T-helper 1 cell (primary cell): ENCODE data around the gene OTOGL.

ENCODE experiments used
- DNase-seq, 5 donors: peaks; one replicate each; pipeline ENCODE4 v3.0.0-alpha.2; 2012 to 2020
- total RNA-seq, 4 donors: gene quantifications; one replicate each; lab custom pipeline; 2026; lab: John Stamatoyannopoulos, UW

OTOGL gene, protein sequence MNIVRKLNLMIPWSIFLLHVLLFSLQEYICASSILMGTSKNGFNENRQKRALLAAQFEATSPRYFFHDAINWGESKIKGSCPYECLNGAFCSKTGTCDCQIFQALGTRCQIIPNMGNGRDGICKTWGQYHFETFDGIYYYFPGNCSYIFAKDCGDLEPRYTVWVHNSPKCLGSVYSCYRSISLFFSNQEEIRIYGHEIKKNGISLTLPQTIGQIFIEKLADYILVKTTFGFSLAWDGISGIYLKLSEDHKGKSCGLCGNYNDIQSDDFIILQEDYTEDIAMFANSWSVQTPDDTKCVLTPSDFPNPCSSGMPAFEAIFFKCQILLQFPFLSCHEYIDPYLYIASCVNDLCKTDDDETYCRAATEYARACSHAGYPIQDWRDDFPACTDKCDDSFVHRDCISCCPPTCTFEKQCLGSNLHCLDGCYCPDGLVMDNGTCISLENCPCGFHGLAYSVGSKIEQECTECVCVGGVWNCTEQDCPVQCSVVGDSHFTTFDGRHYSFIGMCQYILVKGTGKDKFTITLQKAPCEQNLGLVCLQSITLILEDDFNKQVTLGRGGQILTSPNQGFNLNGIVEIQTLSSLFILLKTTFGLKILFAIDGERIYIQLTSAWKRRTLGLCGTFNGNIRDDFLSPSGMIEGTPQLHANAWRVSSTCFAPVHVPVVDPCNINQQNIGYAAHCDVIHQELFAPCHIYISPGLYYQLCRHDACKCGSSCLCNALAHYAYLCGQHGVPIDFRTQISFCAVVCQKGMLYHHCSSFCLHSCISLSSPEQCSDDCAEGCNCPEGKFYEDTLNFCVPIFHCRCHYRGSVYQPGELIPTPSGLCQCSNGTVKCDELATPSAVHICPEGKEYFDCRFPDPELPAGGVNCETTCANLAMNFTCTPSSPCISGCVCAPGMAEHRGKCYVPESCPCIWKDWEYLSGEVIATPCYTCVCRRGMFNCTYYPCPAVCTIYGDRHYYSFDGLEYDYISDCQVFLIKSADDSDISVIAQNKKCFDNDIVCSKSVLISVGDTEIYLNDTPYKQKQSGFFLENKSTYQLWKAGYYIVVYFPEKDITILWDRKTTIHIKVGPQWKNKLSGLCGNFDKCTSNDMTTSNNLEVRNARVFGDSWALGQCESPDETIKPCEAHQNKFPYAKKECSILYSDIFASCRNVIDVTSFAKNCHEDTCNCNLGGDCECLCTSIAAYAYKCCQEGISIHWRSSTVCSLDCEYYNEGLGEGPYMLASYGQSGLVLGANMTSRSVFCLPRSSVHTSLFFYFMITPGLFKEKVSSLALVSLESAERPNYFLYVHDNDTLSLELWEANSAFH (N-terminal part only)
- 0 to 0.15 (median 0) reads per million in 4 donors for total RNA-seq

DNA sequence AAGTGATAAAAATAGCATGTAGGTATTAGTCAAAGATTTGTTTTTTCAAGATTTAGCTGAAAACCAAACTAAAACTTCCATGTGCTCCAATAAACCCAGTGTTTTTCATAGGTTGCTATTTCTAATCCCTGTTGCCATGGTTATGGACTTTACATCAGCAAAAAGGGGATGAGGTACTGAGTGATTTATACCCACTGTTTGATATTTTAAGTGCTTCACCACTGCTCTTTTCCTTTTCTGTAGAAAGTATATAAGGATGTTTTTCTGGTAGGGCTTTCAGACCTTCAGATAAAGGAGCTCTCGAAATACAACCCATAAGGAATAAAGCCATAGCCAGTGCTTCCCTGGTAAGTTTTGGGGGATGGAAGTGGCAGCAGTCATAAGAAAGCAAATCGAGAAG, at the start of gene OTOGL:
Gene OTOGL, plus strand, starts transcription at position 279 of the 400 bp plus-strand sequence. CDS start 109,895 bp downstream, outside the sequence.
- no peak for DNase-seq

DNA sequence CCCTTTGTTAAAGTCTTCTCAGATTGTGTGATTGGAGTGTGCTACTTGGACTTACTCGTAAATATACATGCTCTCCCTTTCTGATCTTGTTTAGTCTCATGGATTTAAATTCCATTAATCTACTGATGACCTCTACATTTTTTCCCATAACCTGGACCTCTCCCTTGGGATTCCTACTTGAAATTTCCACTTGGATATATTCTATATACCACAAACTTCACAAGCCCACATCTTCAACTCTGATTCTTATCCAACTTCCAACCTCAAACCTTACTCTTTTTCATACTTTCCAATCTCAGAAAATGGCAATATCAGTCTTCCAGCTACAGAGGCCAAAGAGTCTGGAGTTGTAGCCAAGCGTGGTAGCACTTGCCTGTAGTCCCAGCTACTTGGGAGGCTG, 49.1 kb upstream of the OTOGL start:
- no peak for DNase-seq

DNA sequence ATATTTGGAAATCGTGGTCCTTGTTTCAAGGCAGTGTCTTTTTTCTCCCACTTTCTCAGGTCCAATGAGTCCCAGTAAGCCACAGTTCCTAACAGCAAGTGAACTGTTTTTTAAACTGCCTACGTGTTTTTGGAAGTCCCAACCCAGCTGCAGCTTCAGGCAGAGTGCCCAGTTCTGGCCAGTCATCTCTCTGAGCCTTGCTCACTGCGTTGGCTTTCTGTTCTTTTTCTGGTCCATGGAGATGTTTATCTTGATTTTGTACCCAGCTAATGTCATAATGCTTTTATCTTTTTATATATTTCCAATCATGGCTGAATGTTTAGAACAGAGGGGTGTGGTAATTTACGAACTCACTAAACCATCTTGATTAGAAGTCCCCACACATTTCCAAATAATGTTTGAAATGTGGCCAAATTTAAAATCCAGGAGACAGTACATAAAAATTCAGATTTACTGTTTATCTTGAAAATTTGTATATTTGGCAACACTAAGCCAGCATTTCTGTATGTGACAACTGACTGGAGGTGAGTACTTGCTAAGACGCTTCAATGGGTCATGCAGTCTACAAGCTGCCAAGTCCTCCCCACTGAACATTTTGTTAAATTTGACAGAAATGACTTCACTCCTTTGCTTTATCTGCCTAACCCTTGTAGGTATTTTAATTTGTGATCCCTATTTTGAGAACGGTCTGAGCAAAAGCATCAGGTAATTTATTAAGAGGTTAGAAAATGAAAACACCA, 46.1 kb upstream of the OTOGL start:
- no peak for DNase-seq

DNA sequence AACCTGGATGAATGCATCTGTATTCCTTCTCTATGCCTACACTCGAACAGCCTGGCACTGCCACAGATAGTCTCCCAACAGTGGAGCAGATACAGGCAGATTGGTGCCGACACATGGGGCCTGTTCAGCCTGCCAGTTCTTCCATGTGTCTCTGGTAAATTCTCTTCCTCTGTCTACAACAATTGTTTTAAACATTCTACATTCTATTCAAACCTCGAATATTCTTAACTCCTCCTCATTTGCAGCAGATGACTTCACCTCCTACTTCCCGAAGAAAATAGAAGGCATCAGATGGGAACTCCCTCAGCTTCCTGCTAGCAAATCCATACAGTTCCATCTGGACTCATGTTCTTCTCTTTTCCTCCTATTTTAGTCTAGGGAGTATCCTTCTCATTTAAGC, 43.1 kb upstream of the OTOGL start:
- no peak for DNase-seq

DNA sequence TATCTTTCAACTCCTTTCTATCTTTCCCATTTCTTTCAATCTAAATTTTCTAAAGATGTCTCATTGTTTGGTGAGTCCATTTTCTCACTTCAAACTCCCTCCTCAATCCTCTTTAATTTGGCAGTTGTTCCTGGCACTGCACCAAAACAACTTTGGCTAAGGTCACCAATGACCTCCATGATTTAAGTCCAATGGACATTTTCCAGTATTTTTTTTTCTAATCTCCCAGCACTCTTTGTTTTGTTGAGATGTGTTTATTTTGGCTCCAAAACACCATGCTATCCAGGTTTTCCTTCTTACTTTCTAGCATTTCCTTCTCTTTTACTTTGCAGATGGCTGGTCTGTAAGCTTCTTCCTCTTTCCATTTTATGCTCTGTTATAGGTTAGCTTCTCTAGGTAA, 42.5 kb upstream of the OTOGL start:
- no peak for DNase-seq

DNA sequence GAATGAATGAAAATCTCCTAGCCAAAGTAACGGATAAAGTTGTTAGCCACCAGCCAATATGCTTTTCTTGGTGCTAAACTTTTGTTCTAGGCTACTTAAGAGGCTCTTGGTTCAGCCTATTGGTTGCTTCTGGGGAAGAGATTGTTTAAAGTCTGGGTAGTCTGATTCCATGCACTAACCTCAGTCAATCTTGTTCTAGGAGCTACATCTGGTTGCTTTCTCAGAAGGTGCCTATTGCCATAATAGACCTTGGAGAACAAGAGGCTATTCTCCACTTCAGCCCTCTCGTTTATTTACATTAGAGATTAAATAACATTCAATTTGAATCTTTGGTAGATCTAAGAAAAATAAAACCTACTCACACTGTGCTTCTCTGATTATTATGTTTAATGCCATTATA, 40.8 kb upstream of the OTOGL start:
- no peak for DNase-seq

DNA sequence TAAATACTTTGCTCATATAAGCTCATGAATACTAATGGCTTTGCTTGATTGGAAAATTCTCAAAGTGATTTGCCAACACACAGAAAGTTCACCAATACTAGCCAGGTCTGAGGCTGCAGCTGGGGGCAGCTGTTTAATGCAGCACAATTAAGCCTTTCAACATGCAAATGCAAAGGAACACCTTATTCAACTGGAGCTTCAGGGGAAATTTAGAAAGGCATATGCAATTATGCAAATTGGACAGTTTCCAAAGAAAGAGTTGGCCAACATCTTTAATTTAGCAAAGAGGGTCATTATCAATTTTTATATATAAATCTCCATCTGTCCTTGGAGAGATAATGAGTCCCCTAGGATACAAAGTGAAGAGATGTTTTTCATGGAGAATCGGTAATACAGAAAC, 40.2 kb upstream of the OTOGL start:
- no peak for DNase-seq

DNA sequence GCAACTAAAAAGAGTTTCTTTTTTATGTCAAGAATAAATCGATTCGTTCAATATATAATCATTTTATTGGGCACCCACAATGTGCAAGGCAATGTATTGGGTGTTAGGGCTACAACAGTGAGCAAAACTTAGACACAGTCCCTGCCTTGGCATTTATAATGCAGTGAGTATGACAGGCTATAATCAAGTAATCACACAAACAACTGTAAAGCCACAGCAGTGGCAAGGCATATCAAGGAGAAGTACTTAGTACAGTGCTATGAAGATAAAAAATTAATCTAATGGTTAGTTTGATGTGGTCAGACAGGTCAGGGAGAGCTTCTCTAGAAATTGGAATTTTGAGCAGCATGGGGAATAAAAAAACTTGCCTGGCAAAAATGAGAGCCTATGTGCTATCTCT, 39.5 kb upstream of the OTOGL start:
- no peak for DNase-seq

DNA sequence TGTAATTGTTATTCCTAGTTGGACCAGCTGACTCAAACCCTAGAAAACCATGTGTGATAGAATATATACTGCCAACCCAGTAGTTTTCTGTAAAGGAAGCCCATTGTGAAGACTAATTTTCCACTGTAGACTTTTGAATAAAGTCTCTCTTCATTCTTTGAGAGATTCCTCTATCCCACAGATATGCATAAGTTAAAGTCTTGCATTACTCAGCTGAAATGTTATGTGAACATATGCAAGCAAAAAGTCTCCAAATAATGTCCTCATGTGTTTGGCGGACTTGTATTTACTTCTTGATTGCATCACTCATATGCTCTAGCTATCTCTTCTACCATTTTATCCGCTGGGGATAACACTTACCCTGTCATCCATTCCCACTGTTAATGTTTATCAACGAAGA, 35.1 kb upstream of the OTOGL start:
- no peak for DNase-seq

DNA sequence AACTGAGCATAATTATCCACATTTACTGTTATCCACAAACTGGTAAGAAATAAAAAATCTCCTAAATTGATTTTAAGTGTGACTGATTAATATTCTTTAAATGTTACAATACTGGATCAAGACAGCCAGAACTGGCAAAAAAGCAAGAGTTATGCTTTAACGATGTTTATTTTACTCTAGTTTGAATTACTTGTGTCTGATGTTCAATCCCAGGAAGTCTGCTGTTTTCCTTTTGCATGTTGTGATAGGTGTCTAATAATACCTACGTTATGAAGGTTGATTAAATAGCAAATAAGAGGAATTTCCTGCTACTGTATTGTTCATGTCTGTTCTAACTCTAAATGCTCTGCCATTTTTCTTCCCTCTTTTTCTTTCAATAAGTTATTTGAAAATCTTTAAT, 34.4 kb upstream of the OTOGL start:
- no peak for DNase-seq

DNA sequence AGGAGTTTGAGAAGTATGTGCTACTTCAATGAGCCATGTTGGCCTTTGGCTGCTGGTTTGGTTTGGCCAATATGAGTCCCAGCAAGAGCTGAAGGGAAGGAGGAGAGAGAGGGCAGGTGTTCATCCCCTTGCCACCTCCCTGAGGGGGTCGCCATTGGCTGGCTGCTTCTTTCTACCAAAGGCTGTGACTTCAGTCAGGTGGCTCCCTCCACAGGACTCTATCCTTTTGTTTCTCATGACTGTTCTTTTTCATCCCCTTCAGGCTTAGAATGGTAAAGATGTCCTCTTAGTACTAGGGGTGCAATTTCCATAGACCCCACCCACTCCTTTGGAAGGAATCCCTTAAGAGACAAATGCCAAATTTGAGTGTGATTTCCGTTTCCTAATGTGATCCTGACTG, 31.2 kb upstream of the OTOGL start:
- no peak for DNase-seq

DNA sequence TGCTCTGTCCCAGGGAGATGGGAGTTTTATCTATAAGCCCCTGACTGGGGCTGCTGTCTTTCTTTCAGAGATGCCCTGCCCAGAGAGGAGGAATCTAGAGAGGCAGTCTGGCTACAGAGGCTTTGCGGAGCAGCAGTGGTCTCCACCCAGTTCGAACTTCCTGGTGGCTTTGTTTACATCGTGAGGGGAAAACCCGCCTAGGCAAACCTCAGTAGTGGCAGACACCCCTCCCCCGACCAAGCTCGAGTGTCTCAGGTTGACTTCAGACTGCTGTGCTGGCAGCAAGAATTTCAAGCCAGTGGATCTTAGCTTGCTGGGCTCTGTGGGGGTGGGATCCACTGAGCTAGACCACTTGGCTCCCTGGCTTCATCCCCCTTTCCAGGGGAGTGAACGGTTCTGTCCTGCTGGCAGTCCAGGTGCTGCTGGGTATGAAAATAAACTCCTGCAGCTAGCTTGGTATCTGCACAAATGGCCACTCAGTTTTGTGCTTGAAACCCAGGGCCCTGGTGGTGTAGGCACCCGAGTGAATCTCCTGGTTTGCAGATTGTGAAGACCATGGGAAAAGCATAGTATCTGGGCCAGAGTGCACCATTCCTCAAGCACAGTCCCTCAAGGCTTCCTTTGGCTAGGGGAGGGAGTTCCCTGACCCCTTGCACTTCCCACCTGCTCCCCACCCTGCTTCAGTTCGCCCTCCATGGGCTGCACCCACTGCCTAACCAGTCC, 15.3 kb upstream of the OTOGL start:
- peak in 4 of 5 donors; percentile 19 to 68 (median 27) for DNase-seq

DNA sequence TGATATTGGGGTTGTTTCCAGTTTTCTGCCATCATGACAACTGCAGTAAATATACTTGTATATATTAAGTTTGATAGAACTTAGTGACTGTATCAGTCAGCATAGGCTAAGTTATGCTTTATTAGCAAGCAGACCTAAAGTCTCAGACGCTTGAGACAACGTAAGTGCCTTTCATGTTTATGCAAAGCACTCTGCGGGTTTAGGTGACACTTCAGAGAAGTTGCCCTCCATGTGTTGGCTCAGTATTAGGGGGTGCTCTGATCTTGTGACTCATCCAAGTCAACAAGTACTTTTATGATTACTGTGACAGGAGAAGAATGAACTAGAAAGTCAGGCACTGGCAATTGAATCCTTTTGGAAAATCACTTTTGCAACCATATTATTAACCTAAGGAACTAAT, 13.3 kb upstream of the OTOGL start:
- no peak for DNase-seq

DNA sequence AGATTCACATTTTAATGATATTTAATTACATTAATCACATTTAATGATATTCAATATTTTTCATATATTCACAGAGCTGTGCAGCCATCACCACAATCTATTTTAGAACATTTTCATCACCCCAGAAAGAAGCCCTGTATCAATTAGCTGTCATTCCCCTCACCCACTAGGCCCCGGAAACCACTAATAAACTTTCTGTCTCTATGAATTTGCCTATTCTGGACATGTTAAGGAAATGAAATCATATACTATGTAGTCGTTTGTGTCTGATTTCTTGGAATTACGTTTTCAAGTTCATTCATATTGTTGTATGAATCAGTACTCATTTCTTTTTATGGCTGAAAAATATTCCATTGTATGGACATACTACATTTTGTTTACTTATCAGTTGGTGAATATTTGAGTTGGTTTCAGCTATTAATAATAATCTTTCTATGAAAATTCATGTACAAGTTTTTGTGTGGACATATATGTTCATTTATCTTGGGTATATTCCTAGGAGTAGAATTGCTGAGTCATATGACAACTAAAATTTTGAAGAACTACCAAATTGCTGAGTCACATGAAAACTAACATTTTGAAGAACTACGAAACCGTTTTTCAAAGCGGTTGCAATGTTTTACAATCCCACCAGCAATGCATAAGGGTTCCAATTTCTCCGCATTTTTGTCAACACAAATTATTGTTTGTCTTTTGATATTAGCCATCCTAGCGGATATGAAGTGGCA, 11.7 kb upstream of the OTOGL start:
- peak in 1 of 5 donors; percentile 7 for DNase-seq

DNA sequence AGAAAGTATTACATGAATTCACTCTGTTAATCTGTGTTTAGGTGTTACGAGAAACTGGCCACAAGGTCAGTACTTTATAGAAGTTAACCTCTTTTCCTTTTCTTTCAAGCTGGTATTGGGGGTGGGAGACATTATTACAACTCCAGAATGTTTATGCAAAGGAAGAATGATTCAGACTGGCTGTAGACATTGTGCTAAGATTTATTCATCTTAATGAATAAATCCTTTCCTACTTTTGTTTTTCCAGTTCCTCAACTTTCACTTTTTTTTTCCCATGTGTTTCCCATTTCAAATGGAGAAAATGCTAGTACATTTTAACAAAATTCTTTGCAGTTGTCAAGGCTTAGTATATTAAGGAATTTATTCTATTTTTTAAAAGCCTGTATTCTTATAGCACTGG, 1.3 kb downstream of the OTOGL start:
- no peak for DNase-seq

DNA sequence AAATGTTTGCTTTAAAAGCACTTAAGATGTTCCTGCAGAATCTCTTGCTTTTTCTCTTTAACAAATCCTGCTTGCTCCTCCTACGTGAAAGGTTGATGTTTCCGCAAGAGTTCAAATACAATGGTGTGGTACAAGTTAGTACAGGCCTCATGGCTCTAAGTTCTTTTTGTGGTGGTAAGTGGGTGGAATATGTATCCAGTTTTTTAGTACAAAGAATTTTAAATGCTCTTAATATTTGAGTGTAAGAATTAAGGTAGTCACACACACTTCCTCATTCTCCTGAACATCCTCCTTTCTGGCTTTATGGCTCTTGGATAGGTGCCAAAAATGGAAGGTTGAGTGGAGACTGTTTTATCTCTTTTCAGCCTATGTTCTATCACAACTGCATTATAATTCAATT, 1.8 kb downstream of the OTOGL start:
- no peak for DNase-seq

DNA sequence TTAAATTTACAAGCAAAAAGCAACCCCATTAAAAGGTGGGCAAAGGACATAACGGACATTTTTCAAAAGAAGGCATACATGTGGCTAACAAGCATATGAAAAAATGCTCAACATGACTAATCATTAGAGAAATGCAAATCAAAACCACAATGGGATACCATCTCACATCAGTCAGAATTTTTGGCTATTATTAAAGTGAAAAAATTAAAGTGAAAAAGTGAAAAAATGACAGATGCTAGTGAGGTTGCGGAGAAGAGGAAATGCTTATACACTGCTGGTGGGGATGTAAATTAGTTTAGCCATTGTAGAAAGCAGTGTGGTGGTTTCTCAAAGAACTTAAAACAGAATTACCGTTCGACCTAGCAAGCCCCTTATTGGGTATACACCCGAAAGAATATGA, 7.9 kb downstream of the OTOGL start:
- no peak for DNase-seq

DNA sequence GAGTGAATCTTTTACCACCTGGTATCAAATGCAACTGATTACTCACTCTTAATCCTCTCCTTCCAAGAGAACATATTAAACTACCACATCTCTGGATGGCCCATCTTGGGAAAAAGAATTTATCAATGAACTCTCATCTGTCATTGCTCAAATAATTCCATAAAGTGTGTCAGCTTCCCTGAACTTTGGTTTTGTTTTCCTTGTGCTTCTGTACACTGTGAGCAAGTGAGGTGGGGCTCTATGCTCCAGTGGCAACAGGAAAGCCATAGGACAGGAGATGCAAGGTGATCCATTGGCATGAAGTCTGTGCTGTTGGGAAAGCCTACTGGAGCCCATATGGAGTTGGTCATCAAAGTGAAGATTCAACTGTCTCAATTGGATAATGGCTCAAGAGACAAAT, 17.4 kb downstream of the OTOGL start:
- no peak for DNase-seq

DNA sequence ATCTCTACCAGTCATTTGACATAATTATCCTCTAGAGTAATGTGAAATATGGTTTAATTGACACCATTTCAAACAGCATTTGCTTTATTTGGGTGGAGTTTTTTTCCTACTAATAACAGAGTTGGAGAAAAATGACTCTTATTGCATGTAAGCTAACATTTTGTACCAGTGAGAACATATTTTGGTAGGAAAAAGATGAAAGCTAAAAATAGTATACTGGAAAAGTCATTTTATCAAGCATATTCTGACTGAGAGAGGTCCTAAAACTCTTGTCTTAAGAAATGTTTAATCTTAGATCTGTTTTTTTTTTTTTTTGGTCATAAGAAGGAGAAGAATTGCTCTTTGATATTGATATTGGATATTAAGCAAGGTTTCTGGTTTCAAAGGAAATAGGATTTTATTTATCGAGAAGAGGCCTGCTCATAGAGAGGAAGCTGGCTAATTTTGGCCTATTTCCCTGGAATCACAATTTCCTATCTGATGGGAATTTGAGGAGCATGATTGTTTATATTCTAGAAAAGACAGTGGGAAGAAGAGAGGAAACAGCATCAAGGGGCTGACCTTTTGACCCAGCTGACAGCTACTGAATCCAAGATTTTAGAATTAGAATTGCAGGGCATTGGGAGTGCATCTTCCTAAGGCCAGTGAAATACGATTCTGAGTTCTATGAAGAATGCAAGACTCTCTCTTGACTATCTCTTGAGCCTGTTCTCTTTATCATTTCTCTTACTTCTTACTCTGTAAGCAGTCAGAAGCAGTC, 19.4 kb downstream of the OTOGL start:
- no peak for DNase-seq

DNA sequence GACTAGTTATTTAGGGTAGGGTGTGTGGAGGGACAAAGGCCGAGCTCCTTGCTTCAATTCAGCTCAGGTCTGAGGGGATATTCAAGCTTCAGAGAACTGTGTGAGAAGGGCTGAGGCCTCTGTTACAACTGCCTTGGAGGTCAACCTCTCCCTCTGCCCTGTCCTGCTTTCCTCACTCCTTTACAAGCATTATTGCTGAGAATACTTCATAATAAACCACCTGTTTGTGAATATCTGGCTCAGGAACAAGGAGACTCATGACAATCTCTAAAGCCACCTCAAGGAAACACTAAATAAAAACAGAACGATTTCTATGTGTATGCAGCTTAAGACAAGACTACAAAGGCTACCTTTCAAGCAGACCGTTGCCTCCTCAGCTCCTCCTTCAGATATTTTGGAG, 21.7 kb downstream of the OTOGL start:
- DNase-seq, result no peak
